MM.1S (cell line): ENCODE results near the gene WDFY1.

Source experiments
- CTCF ChIP-seq: fragments of 300-600 bp; sonication (generic); IDR thresholded peaks from 2 replicates; pipeline ENCODE4 v1.5.1; 2016; ENCODE audit warnings: antibody characterized with exemption, low read length, mixed read lengths
- EZH2 ChIP-seq: fragments of 300-600 bp; sonication (generic); optimal IDR thresholded peaks from 2 replicates; pipeline ENCODE3; 2017; ENCODE audit warnings: low read depth, mild to moderate bottlenecking, antibody characterized with exemption, low read length, mixed read lengths
- EZH2phosphoT487 ChIP-seq: fragments of 300-600 bp; sonication (generic); IDR thresholded peaks from 2 replicates; pipeline ENCODE4 v1.6.1; 2018; ENCODE audit warnings: antibody characterized with exemption, low read length

GRCh38 chr2:223884399-223884798 is 60.7 kb downstream of the WDFY1 start:
- TF ChIP-seq CTCF (no peak), EZH2phosphoT487 (no peak), EZH2 (no peak)
